GM12878 (cell line): ENCODE measurements around the gene STPG1.

Experiments
- EP300 ChIP-seq, 2 experiments: fragments of 150-350 bp in 1 of 2; IDR thresholded peaks; 2 replicates each; pipeline ENCODE4 v1.6.1; 2011 to 2012; ENCODE audit warnings: low read depth in 2 of 2, low read length in 2 of 2, borderline replicate concordance in 1 of 2, improper control_type of control experiment in 1 of 2, inconsistent platforms in 1 of 2; ENCODE audit not compliant: control insufficient read depth in 1 of 2
- EZH2 ChIP-seq: IDR thresholded peaks from 2 replicates; pipeline ENCODE4 v1.6.1; 2012; ENCODE audit warnings: low read depth, mild to moderate bottlenecking, control low read depth, inconsistent platforms, low read length, borderline replicate concordance; ENCODE audit not compliant: control insufficient read depth
- FOS ChIP-seq: IDR thresholded peaks from 3 replicates; pipeline ENCODE4 v1.6.1; 2011; ENCODE audit warnings: borderline replicate concordance; ENCODE audit not compliant: insufficient read length; ENCODE audit errors: extremely low read depth
- MEF2B ChIP-seq: fragments of 450-650 bp; IDR thresholded peaks from 2 replicates; pipeline ENCODE4 v1.6.1; 2018; ENCODE audit warnings: mild to moderate bottlenecking, moderate library complexity; ENCODE audit not compliant: partially characterized antibody, poor library complexity, severe bottlenecking
- SMC3 ChIP-seq: IDR thresholded peaks from 2 replicates; pipeline ENCODE4 v1.6.1; 2011; ENCODE audit warnings: low read length, improper control_type of control experiment, borderline replicate concordance
- ZBTB33 ChIP-seq: fragments of 450-650 bp; IDR thresholded peaks from 2 replicates; pipeline ENCODE4 v1.6.1; 2017; ENCODE audit warnings: mild to moderate bottlenecking
- TF ChIP-seq, protein P1 (sequence below), 3 experiments: IDR thresholded peaks in 2 of 3; conservative IDR thresholded peaks in 1 of 3; 2 replicates each; pipeline ENCODE4 v1.5.1; 2011; ENCODE audit warnings: low read depth in 3 of 3, low read length in 3 of 3, mild to moderate bottlenecking in 3 of 3, control low read depth in 2 of 3, moderate library complexity in 2 of 3, inconsistent platforms in 1 of 3, mixed read lengths in 1 of 3; ENCODE audit not compliant: control insufficient read depth in 2 of 3, insufficient read depth in 1 of 3; ENCODE audit errors: extremely low read depth in 1 of 3
- TF ChIP-seq, protein P2 (sequence below): IDR thresholded peaks from 2 replicates; pipeline ENCODE4 v1.6.1; 2012; ENCODE audit warnings: low read length, inconsistent platforms
- TF ChIP-seq, protein P3 (sequence below): fragments of 450-650 bp; formaldehyde crosslinking; IDR thresholded peaks from 2 replicates; pipeline ENCODE4 v1.4.0; 2020; ENCODE audit warnings: mild to moderate bottlenecking, moderate library complexity

DNA sequence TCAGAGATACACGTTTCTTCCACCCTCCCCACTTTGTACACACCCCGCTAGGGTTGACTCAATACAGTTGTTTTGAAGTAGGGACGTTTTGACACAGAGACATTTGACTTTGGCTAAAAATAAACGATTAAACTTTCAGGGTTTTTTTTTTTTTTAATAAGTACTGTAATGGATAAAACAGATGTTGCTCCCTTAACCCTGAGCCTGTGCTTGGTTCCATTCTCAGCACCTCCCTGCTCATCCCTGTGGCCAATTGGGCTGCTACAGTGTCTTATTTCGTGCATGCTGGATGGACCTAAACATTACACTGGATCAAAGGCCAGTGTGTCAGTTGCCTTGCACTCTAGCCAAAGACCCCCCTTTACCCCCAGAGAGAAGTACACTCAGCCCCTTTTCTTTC is 77.5 kb downstream of the STPG1 start:
- no peak for TF ChIP-seq FOS
- no peak for TF ChIP-seq ZBTB33
- no peak for TF ChIP-seq EZH2
- TF ChIP-seq SMC3 = no peak
- TF ChIP-seq, protein P1, sequence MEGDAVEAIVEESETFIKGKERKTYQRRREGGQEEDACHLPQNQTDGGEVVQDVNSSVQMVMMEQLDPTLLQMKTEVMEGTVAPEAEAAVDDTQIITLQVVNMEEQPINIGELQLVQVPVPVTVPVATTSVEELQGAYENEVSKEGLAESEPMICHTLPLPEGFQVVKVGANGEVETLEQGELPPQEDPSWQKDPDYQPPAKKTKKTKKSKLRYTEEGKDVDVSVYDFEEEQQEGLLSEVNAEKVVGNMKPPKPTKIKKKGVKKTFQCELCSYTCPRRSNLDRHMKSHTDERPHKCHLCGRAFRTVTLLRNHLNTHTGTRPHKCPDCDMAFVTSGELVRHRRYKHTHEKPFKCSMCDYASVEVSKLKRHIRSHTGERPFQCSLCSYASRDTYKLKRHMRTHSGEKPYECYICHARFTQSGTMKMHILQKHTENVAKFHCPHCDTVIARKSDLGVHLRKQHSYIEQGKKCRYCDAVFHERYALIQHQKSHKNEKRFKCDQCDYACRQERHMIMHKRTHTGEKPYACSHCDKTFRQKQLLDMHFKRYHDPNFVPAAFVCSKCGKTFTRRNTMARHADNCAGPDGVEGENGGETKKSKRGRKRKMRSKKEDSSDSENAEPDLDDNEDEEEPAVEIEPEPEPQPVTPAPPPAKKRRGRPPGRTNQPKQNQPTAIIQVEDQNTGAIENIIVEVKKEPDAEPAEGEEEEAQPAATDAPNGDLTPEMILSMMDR (IDR thresholded peaks at IDR 0.05 in 2 of 3, conservative IDR thresholded peaks at IDR 0.05 in 1 of 3; ENCODE audit: control insufficient read depth in 2 of 3, extremely low read depth in 1 of 3, insufficient read depth in 1 of 3, low read depth in 3 of 3, low read length in 3 of 3) = no peak
- TF ChIP-seq, protein P2, sequence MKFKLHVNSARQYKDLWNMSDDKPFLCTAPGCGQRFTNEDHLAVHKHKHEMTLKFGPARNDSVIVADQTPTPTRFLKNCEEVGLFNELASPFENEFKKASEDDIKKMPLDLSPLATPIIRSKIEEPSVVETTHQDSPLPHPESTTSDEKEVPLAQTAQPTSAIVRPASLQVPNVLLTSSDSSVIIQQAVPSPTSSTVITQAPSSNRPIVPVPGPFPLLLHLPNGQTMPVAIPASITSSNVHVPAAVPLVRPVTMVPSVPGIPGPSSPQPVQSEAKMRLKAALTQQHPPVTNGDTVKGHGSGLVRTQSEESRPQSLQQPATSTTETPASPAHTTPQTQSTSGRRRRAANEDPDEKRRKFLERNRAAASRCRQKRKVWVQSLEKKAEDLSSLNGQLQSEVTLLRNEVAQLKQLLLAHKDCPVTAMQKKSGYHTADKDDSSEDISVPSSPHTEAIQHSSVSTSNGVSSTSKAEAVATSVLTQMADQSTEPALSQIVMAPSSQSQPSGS = no peak
- TF ChIP-seq MEF2B = no peak
- no peak for TF ChIP-seq EP300 (IDR thresholded peaks at IDR 0.05; ENCODE audit: borderline replicate concordance in 1 of 2, control insufficient read depth in 1 of 2, low read depth in 2 of 2, low read length in 2 of 2)
- TF ChIP-seq, protein P3, sequence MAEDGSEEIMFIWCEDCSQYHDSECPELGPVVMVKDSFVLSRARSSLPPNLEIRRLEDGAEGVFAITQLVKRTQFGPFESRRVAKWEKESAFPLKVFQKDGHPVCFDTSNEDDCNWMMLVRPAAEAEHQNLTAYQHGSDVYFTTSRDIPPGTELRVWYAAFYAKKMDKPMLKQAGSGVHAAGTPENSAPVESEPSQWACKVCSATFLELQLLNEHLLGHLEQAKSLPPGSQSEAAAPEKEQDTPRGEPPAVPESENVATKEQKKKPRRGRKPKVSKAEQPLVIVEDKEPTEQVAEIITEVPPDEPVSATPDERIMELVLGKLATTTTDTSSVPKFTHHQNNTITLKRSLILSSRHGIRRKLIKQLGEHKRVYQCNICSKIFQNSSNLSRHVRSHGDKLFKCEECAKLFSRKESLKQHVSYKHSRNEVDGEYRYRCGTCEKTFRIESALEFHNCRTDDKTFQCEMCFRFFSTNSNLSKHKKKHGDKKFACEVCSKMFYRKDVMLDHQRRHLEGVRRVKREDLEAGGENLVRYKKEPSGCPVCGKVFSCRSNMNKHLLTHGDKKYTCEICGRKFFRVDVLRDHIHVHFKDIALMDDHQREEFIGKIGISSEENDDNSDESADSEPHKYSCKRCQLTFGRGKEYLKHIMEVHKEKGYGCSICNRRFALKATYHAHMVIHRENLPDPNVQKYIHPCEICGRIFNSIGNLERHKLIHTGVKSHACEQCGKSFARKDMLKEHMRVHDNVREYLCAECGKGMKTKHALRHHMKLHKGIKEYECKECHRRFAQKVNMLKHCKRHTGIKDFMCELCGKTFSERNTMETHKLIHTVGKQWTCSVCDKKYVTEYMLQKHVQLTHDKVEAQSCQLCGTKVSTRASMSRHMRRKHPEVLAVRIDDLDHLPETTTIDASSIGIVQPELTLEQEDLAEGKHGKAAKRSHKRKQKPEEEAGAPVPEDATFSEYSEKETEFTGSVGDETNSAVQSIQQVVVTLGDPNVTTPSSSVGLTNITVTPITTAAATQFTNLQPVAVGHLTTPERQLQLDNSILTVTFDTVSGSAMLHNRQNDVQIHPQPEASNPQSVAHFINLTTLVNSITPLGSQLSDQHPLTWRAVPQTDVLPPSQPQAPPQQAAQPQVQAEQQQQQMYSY (CRISPR knock-in tag) = no peak
